ENCODE results near the gene TSHZ2. TPM values are rescaled to one million over a fixed set of nuclear protein-coding genes. Genes with fewer than 3 reads are reported as not detected.
"Not testable (repeated sequence)": the region's sequence is repeated elsewhere in the genome, so short reads cannot be mapped to it uniquely, and the experiment has no call there.

The TSHZ2 gene
- total RNA-seq, 1 donor from 2014 or later, result 12.6 TPM

GRCh38 chr20:52965380-52965779, 6.8 kb upstream of the TSHZ2 start:
- no peak for TF ChIP-seq CTCF (IDR thresholded peaks at IDR 0.05)

GRCh38 chr20:52965819-52966218, 6.3 kb upstream of the TSHZ2 start:
- no peak for DNase-seq
- Histone ChIP-seq H3K27me3 (ENCODE audit: low read depth) (peaks cover 2% of the 10 kb centered on the region), H3K4me3 (no peak overlapping the region), H3K27ac (no peak overlapping the region), H3K4me1 (no peaks in the 10 kb centered on the region), H3K9me3 (no peaks in the 10 kb centered on the region), H3K36me3 (no peaks in the 10 kb centered on the region)
- TF ChIP-seq CTCF (IDR thresholded peaks at IDR 0.05), result no peak
- intact Hi-C loops (cut with DNase I), result no loop called here
- no peak for ATAC-seq

More at GRCh38 chr20:52965380-52965779, 6.8 kb upstream of the TSHZ2 start:
- Histone ChIP-seq H3K36me3 (no peaks in the 10 kb centered on the region), H3K27me3 (ENCODE audit: low read depth) (no peaks in the 10 kb centered on the region), H3K27ac (no peak overlapping the region), H3K9me3 (no peaks in the 10 kb centered on the region), H3K4me1 (no peaks in the 10 kb centered on the region), H3K4me3 (no peak overlapping the region)
- ATAC-seq (no peak), DNase-seq (no peak)
- intact Hi-C loops (cut with DNase I), result no loop called here

GRCh38 chr20:52966543-52966942, 5.6 kb upstream of the TSHZ2 start:
- H3K27ac ChIP-seq; H3K9me3 ChIP-seq; intact Hi-C loops (cut with DNase I); H3K36me3 ChIP-seq; H3K27me3 ChIP-seq (ENCODE audit: low read depth); H3K4me3 ChIP-seq; DNase-seq; H3K4me1 ChIP-seq; ATAC-seq: not testable (repeated sequence)

- H3K36me3 ChIP-seq, result no peaks in the 10 kb centered on the region
- TF ChIP-seq CTCF (IDR thresholded peaks at IDR 0.05), result no peak
- no peaks in the 10 kb centered on the region for H3K4me1 ChIP-seq
- DNase-seq, result no peak
- no peak overlapping the region for H3K27ac ChIP-seq
- H3K27me3 ChIP-seq (ENCODE audit: low read depth), result peaks cover 29% of the 10 kb centered on the region
- no peaks in the 10 kb centered on the region for H3K9me3 ChIP-seq
- intact Hi-C loops (cut with DNase I), result no loop called here
- H3K4me3 ChIP-seq, result peak overlapping the region; percentile 58
- ATAC-seq, result no peak
Measured at GRCh38 chr20:52971498-52972189, 514 bp upstream of the TSHZ2 start.

- TF ChIP-seq CTCF (IDR thresholded peaks at IDR 0.05), result no peak
- intact Hi-C loops (cut with DNase I), result no loop called here
- peak overlapping the region; percentile 58 for H3K4me3 ChIP-seq
- peaks cover 29% of the 10 kb centered on the region for H3K27me3 ChIP-seq (ENCODE audit: low read depth)
- DNase-seq (no peak), ATAC-seq (peak; percentile 24 to 36)
- H3K27ac ChIP-seq, result peak overlapping the region; percentile 58
- H3K36me3 ChIP-seq, result no peaks in the 10 kb centered on the region
- H3K4me1 ChIP-seq, result no peaks in the 10 kb centered on the region
- H3K9me3 ChIP-seq, result no peaks in the 10 kb centered on the region
Measured at GRCh38 chr20:52972965-52973819, 1.0 kb downstream of the TSHZ2 start.

- H3K4me3 ChIP-seq, result peak overlapping the region; percentile 58
- no peaks in the 10 kb centered on the region for H3K36me3 ChIP-seq
- H3K27ac ChIP-seq, result no peak overlapping the region
- H3K9me3 ChIP-seq, result no peaks in the 10 kb centered on the region
- peaks cover 29% of the 10 kb centered on the region for H3K27me3 ChIP-seq (ENCODE audit: low read depth)
- TF ChIP-seq CTCF (IDR thresholded peaks at IDR 0.05), result no peak
- intact Hi-C loops (cut with DNase I), result no loop called here
- no peak for DNase-seq
- no peaks in the 10 kb centered on the region for H3K4me1 ChIP-seq
- no peak for ATAC-seq
Measured at GRCh38 chr20:52974179-52974594, 2.0 kb downstream of the TSHZ2 start.
